AG10803 (cell line): ENCODE data around the gene LRRN3.

Source experiments
- DNase-seq: peaks from one replicate; pipeline ENCODE4 v3.0.0; 2010; ENCODE audit warnings: low read depth
- H3K4me3 ChIP-seq: 2 replicates; pipeline ENCODE4 v1.5.1; 2011; ENCODE audit warnings: mild to moderate bottlenecking, low read length, control low read depth
- TF ChIP-seq, protein P1 (sequence below): conservative IDR thresholded peaks from 2 replicates; pipeline ENCODE4 v1.5.1; 2011; ENCODE audit warnings: mild to moderate bottlenecking, low read length, control low read depth, inconsistent platforms

LRRN3 gene

DNA sequence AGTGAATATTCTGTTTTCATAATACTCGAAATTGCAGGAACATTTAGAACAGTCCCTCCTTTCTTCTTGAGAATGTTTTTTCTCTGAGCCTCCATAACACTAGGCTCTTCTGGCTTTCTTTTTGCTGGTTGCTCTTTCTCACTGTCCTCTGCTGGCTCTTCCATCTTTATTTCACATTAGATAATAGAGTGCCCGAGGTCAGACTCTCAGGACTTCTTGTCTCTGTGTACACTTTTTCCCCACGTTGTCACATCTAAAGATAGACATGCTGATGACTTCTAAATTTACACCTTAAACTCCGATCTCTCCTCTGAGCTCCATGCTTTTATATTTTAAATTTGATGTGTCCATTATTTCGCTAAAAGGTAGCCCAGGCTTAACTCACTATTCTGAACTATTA lies 15.4 kb upstream of the LRRN3 start:
- no peak for DNase-seq
- TF ChIP-seq, protein P1, sequence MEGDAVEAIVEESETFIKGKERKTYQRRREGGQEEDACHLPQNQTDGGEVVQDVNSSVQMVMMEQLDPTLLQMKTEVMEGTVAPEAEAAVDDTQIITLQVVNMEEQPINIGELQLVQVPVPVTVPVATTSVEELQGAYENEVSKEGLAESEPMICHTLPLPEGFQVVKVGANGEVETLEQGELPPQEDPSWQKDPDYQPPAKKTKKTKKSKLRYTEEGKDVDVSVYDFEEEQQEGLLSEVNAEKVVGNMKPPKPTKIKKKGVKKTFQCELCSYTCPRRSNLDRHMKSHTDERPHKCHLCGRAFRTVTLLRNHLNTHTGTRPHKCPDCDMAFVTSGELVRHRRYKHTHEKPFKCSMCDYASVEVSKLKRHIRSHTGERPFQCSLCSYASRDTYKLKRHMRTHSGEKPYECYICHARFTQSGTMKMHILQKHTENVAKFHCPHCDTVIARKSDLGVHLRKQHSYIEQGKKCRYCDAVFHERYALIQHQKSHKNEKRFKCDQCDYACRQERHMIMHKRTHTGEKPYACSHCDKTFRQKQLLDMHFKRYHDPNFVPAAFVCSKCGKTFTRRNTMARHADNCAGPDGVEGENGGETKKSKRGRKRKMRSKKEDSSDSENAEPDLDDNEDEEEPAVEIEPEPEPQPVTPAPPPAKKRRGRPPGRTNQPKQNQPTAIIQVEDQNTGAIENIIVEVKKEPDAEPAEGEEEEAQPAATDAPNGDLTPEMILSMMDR = no peak
- H3K4me3 ChIP-seq = no peak overlapping the region

DNA sequence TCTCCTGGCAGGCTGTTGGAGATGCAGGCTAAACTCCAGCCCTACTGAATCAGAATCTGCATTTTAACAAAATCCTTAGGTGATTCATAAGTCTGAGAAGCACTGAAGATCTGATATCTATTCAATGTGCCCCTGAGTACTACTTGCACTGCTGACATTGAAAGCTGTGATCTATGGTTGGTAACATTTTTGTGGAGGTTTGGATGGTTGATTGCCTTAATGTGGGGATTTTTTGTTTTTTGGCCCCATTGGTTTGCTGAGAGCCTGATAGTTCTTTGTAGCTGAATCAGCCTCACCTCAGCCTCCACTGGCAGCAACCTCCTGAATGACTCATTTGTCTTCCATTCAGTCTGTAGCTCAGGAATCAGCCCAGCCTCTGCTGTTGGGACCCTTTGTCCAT lies 14.7 kb upstream of the LRRN3 start:
- DNase-seq = peak; percentile 80
- no peak overlapping the region for H3K4me3 ChIP-seq
- TF ChIP-seq, protein P1 = no peak

DNA sequence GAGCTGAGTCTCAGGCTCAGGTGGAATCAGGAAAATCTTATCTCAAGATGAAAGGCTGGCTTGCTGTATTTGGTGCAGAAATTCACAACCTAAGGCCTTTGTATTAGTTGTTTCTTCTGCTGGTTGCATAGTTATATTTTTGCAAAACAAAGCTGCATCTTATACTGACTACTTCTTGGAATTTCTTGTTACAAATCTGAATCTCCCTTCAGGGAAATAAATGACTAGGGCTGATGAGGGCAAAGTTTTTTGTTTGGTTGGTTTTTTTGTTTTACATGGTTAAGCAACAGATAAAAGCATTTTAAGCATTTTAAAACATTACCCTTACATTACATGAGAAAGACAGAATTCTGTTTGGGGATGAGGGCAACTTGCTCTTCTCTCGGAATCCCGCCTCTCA lies 13.9 kb upstream of the LRRN3 start:
- DNase-seq = no peak
- TF ChIP-seq, protein P1 = no peak
- no peak overlapping the region for H3K4me3 ChIP-seq

DNA sequence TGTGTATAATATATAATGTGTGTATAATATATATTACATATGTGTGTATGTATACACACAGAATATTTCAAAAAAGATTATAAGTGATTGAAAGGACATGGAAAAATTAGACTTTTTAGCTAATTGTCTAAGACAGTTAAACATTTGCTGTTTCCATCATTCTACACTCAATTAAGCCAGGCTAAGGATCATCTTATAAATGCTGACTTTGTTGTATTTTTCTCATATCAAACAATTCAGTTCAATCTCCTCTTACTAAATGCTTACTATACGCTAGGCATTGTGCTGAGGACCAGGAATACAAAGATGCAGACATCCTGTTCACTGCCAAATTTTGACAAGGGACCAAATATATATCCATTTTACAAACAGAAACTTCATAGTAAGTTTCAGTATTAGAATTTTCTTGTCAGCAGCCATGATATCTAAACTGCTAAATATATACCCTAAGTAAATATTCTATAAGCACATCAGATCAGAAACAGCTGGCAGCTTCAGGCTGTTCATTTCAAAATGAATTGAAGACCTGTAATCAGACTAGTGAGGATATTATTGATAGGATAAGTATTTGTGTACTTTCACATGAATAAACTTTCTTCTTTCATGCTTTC lies 10.3 kb upstream of the LRRN3 start:
- H3K4me3 ChIP-seq = no peak overlapping the region
- DNase-seq = no peak
- TF ChIP-seq, protein P1 = no peak

DNA sequence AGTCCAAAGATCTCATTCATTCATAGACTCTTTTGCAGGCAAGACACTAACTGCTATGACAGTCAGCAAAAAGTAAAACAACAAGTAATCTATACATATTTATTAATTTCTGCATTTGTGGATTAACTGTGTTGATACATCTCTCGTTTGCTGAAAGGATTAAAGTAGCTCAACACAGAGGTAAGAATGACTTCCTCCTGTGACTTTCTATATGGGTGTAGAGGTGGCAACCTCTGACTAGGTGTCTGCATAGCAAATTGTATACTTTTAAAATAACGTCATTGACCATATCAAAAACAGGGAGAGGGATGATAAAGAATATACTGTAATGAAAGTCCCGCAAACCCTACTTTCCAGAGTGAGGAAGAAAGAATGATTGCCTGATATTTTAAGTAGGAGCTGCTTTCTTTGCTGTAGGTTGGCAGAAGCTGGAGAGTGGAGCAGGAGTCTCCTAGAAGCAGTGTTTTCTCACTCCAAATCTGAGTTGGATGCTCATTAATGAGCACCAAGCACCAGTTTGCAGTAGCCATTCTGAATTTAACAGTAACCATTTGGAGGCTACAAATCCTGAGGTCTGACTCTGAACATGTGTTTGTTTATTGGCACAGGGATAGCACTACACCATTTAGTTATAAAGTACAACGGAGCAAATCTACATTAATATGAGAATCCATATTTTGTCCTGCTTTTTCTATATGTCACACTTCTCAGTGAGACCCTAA lies 9.2 kb upstream of the LRRN3 start:
- H3K4me3 ChIP-seq = no peak overlapping the region
- no peak for DNase-seq
- TF ChIP-seq, protein P1 = no peak

DNA sequence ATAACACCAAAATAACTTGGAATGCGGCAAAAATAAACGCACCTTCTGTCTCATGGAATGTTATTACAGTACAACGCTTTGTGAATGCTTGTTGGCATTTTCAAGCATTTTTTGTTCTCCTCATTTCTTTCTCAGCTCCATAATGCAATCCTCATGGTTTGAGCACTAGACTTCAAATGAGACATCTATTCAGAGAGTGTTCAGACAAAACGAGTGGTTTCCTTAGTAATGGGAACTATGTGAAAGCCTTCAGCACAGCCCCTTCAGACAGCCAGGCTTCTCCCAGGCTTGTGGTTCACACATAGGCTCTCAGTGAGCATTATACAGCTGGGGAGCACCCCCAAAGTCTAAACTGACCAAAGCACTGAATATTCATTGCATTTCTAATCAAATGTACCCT lies 8.6 kb upstream of the LRRN3 start:
- no peak overlapping the region for H3K4me3 ChIP-seq
- TF ChIP-seq, protein P1 = no peak
- DNase-seq = peak; percentile 87

DNA sequence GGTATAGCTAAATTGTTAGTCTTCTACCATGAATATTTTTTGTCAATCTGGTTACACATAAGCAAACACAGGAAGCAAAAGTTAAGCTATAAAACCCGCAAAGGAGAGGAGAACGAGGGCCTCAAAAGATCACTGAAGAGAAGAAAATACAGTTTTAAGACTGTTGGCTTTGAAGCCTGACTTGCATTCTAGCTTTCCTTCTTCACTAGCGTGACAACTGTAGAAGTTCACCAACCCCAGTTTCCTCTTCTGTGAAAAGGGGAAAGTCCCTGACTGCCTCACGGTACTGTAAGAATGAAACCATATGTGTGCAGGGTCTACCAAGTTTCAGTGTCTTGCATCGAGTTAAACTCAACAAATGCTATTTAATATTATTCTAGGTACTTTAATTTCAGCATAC lies 7.5 kb upstream of the LRRN3 start:
- H3K4me3 ChIP-seq = no peak overlapping the region
- peak; percentile 79 for DNase-seq
- TF ChIP-seq, protein P1 = no peak
